CD4-positive, alpha-beta T cell (primary cell): ENCODE data around the gene WDR82. TPM values are rescaled to one million over a fixed set of nuclear protein-coding genes. Genes with fewer than 3 reads are reported as not detected.

Source experiments
- ATAC-seq: fragments of 200-7000 bp; cut with Tn5 transposase; one replicate; pipeline ENCODE4 v1.10.0; 2022; ENCODE audit warnings: mild to moderate bottlenecking; ENCODE audit not compliant: poor library complexity
- CTCF ChIA-PET: fragments of 350-600 bp; sonication (Branson Sonifier 250); formaldehyde crosslinking; loops from one replicate; lab custom pipeline; 2021; ENCODE audit warnings: antibody characterized with exemption, inconsistent platforms; lab: Charles Lee
- POLR2A ChIA-PET: fragments of 350-600 bp; sonication (Branson Sonifier 250); formaldehyde crosslinking; loops from one replicate; lab custom pipeline; 2021; ENCODE audit warnings: antibody characterized with exemption, inconsistent platforms; lab: Charles Lee
- DNase-seq, 14 experiments: peaks; one replicate each; pipeline ENCODE4 v3.0.0-alpha.2; 2013 to 2020; ENCODE audit warnings: mixed read lengths in 2 of 14
- H3K27ac ChIP-seq, 2 donors: one replicate each; pipeline versions ENCODE4 v1.5.1 to v1.7.0; 2013; ENCODE audit warnings: low read length in 2 of 2, low read depth in 1 of 2, mild to moderate bottlenecking in 1 of 2
- H3K27me3 ChIP-seq, 2 experiments: 1 replicate in 1 of 2; 2 replicates in 1 of 2; pipeline versions ENCODE4 v1.6.1 to v1.7.0; 2013; ENCODE audit warnings: low read length in 2 of 2, control low read depth in 1 of 2, mild to moderate bottlenecking in 1 of 2, moderate library complexity in 1 of 2; ENCODE audit not compliant: insufficient read depth in 2 of 2, control insufficient read depth in 1 of 2
- H3K36me3 ChIP-seq: one replicate; pipeline ENCODE4 v1.6.1; 2013; ENCODE audit warnings: low read length, control low read depth; ENCODE audit not compliant: insufficient read depth
- H3K4me1 ChIP-seq: one replicate; pipeline ENCODE4 v1.6.1; 2013; ENCODE audit warnings: low read length, control low read depth; ENCODE audit not compliant: insufficient read depth
- H3K4me3 ChIP-seq: one replicate; pipeline ENCODE4 v1.5.1; 2013; ENCODE audit warnings: mild to moderate bottlenecking, low read length, moderate library complexity
- H3K9me3 ChIP-seq, 2 experiments: 1 replicate in 1 of 2; 2 replicates in 1 of 2; pipeline versions ENCODE4 v1.6.1 to v1.7.0; 2013; ENCODE audit warnings: low read length in 2 of 2, mild to moderate bottlenecking in 2 of 2, control low read depth in 1 of 2, moderate library complexity in 1 of 2; ENCODE audit not compliant: control insufficient read depth in 1 of 2, insufficient read depth in 1 of 2
- H3K27ac Mint-ChIP-seq: one replicate; pipeline ENCODE4 v1.8.0; 2020; ENCODE audit warnings: mixed read lengths
- H3K27me3 Mint-ChIP-seq: one replicate; pipeline ENCODE4 v1.8.0; 2021; ENCODE audit warnings: mixed read lengths
- H3K36me3 Mint-ChIP-seq: one replicate; pipeline ENCODE4 v1.8.0; 2021; ENCODE audit warnings: low read depth, mixed read lengths
- H3K4me1 Mint-ChIP-seq: one replicate; pipeline ENCODE4 v1.8.0; 2021; ENCODE audit warnings: low read depth, mixed read lengths
- H3K4me3 Mint-ChIP-seq: one replicate; pipeline ENCODE4 v1.8.0; 2020; ENCODE audit warnings: mild to moderate bottlenecking, mixed read lengths
- H3K9me3 Mint-ChIP-seq: one replicate; pipeline ENCODE4 v1.8.0; 2020; ENCODE audit warnings: mixed read lengths
- intact Hi-C, 2 experiments: fragments of 100-400 bp; cut with DNase I in 1 of 2; cut with micrococcal nuclease in 1 of 2; formaldehyde crosslinking; loops; one replicate each; pipeline versions ENCODE4 v1.15.1 to v1.9.0; 2023 to 2025; cut with DNase I, micrococcal nuclease
- total RNA-seq, 174 experiments: library from RNA in 2 of 174; stranded (reverse) in 2 of 174; gene quantifications; one replicate each; pipeline ENCODE4 v1.2.3 and lab custom pipeline; 2021 to 2026
- TF ChIP-seq, protein P1 (sequence below): fragments of 200-600 bp; IDR thresholded peaks from one replicate; pipeline ENCODE4 v1.8.0; 2022; ENCODE audit warnings: antibody characterized with exemption, mild to moderate bottlenecking

WDR82 gene
- total RNA-seq, 2 experiments from 2014 or later, result 114 TPM

- Histone ChIP-seq H3K9me3 (no peaks in the 10 kb centered on the region), H3K27ac (no peak overlapping the region), H3K4me3 (no peak overlapping the region), H3K27me3 (no peaks in the 10 kb centered on the region), H3K36me3 (peaks cover 14% of the 10 kb centered on the region), H3K4me1 (peaks cover 20% of the 10 kb centered on the region)
- ChIA-PET POLR2A (interaction anchor here (1.0 kb wide), 5 partner anchors 38 to 344 kb away, joined by 3 to 4 read pairs (median 3); partner anchors contain the start of genes ABHD14B, TWF2 and WDR82), CTCF (interaction anchor here (1.2 to 1.9 kb wide), 2 partner anchors 78 to 98 kb away, joined by 3 to 5 read pairs; no protein-coding TSS in a partner anchor)
- TF ChIP-seq, protein P1, sequence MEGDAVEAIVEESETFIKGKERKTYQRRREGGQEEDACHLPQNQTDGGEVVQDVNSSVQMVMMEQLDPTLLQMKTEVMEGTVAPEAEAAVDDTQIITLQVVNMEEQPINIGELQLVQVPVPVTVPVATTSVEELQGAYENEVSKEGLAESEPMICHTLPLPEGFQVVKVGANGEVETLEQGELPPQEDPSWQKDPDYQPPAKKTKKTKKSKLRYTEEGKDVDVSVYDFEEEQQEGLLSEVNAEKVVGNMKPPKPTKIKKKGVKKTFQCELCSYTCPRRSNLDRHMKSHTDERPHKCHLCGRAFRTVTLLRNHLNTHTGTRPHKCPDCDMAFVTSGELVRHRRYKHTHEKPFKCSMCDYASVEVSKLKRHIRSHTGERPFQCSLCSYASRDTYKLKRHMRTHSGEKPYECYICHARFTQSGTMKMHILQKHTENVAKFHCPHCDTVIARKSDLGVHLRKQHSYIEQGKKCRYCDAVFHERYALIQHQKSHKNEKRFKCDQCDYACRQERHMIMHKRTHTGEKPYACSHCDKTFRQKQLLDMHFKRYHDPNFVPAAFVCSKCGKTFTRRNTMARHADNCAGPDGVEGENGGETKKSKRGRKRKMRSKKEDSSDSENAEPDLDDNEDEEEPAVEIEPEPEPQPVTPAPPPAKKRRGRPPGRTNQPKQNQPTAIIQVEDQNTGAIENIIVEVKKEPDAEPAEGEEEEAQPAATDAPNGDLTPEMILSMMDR, result no peak
- Mint-ChIP-seq H3K27me3 (no peaks in the 10 kb centered on the region), H3K36me3 (no peaks in the 10 kb centered on the region), H3K4me3 (no peak overlapping the region), H3K27ac (no peak overlapping the region), H3K9me3 (no peaks in the 10 kb centered on the region), H3K4me1 (peaks cover 22% of the 10 kb centered on the region)
- no peak for ATAC-seq
- DNase-seq, result no peak
- intact Hi-C loops, result no loop called here
Observed at GRCh38 chr3:52318186-52318816, 39.9 kb upstream of the WDR82 start.

- H3K27ac ChIP-seq, result no peak overlapping the region
- ChIA-PET POLR2A (interaction anchor here (0.6 to 1.5 kb wide), 7 partner anchors 29 to 344 kb away, joined by 3 to 7 read pairs (median 3); partner anchors contain the start of genes ABHD14B, GLYCTK, TWF2 and WDR82), CTCF (interaction anchor here (0.6 to 1.9 kb wide), 3 partner anchors 22 to 98 kb away, joined by 3 to 5 read pairs (median 4); no protein-coding TSS in a partner anchor)
- Mint-ChIP-seq H3K9me3 (no peaks in the 10 kb centered on the region), H3K27me3 (no peaks in the 10 kb centered on the region), H3K4me1 (peaks cover 22% of the 10 kb centered on the region), H3K4me3 (peak overlapping the region; percentile 79), H3K36me3 (no peaks in the 10 kb centered on the region), H3K27ac (peak overlapping the region; percentile 1)
- peak; percentile 48 to 86 (median 72) for DNase-seq
- H3K27me3 ChIP-seq, result no peaks in the 10 kb centered on the region
- TF ChIP-seq, protein P1, result no peak
- H3K4me1 ChIP-seq, result peaks cover 20% of the 10 kb centered on the region
- ATAC-seq, result peak; percentile 100
- peak overlapping the region; percentile 45 for H3K4me3 ChIP-seq
- no peaks in the 10 kb centered on the region for H3K9me3 ChIP-seq
- peaks cover 8% of the 10 kb centered on the region for H3K36me3 ChIP-seq
- intact Hi-C loops, result no loop called here
Observed at GRCh38 chr3:52317208-52318000, 39.0 kb upstream of the WDR82 start.

GRCh38 chr3:52315977-52316764 is 37.7 kb upstream of the WDR82 start, which contains the start of gene DNAH1:
DNAH1 (plus strand) TSS chr3:52316319; CDS start chr3:52322443, 6,124 bp downstream.
- Mint-ChIP-seq H3K27ac (peak within 1 kb of the TSS; percentile 1), H3K4me3 (no peak within 1 kb of the TSS), H3K9me3 (no peaks in the 10 kb centered on the region), H3K4me1 (peaks cover 22% of the 10 kb centered on the region), H3K36me3 (no peaks in the 10 kb centered on the region), H3K27me3 (no peaks in the 10 kb centered on the region)
- Histone ChIP-seq H3K27ac (no peak within 1 kb of the TSS), H3K4me3 (no peak within 1 kb of the TSS), H3K27me3 (no peaks in the 10 kb centered on the region), H3K36me3 (peaks cover 10% of the 10 kb centered on the region), H3K4me1 (peaks cover 21% of the 10 kb centered on the region), H3K9me3 (no peaks in the 10 kb centered on the region)
- ChIA-PET POLR2A (interaction anchor here (1.5 kb wide), 1 partner anchor 28 kb away, joined by 7 read pairs; the partner anchor contains the start of gene GLYCTK), CTCF (no interaction called here)
- intact Hi-C loops, result no loop called here
- DNase-seq (no peak), ATAC-seq (no peak)
- TF ChIP-seq, protein P1, result no peak
